SK-N-SH treated with all-trans-retinoic acid at 6 μM for 48 hours (cell line): Measurements from ENCODE around the gene FYCO1.

Experiments
- ATAC-seq: fragments of 200-7000 bp; cut with Tn5 transposase; 3 replicates; pipeline ENCODE4 v1.9.1; 2020; ENCODE audit warnings: mild to moderate bottlenecking, moderate library complexity
- ARNTL ChIP-seq: fragments of 450-650 bp; formaldehyde crosslinking; IDR thresholded peaks from 2 replicates; pipeline ENCODE4 v1.5.0; 2020; ENCODE audit warnings: low read depth, mild to moderate bottlenecking, moderate library complexity, borderline replicate concordance
- BACH2 ChIP-seq: fragments of 250-450 bp; sonication (Bioruptor Pico); IDR thresholded peaks from 2 replicates; pipeline ENCODE4 v1.9.0; 2021; ENCODE audit warnings: mild to moderate bottlenecking, borderline replicate concordance
- CREB5 ChIP-seq: fragments of 250-450 bp; sonication (Bioruptor Pico); IDR thresholded peaks from 2 replicates; pipeline ENCODE4 v1.5.1; 2020; ENCODE audit warnings: low read depth, mild to moderate bottlenecking, moderate library complexity
- CSDC2 ChIP-seq: fragments of 250-450 bp; sonication (Bioruptor Pico); IDR thresholded peaks from 2 replicates; pipeline ENCODE4 v1.5.0; 2020; ENCODE audit warnings: mild to moderate bottlenecking, moderate library complexity
- CSRNP3 ChIP-seq: fragments of 250-450 bp; sonication (Bioruptor Pico); IDR thresholded peaks from 2 replicates; pipeline ENCODE4 v1.5.1; 2021; ENCODE audit warnings: mild to moderate bottlenecking, moderate library complexity
- ESRRG ChIP-seq: fragments of 250-450 bp; sonication (Bioruptor Pico); IDR thresholded peaks from 2 replicates; pipeline ENCODE4 v1.6.1; 2021; ENCODE audit warnings: mild to moderate bottlenecking
- GLIS3 ChIP-seq: fragments of 250-450 bp; sonication (Bioruptor Pico); IDR thresholded peaks from 2 replicates; pipeline ENCODE4 v1.5.0; 2020; ENCODE audit warnings: mild to moderate bottlenecking, moderate library complexity
- ISL1 ChIP-seq: fragments of 250-450 bp; sonication (Bioruptor Pico); IDR thresholded peaks from 2 replicates; pipeline ENCODE4 v2.1.2; 2022; ENCODE audit warnings: mild to moderate bottlenecking, moderate library complexity
- OSR1 ChIP-seq: fragments of 250-450 bp; sonication (Bioruptor Pico); IDR thresholded peaks from 2 replicates; pipeline ENCODE4 v1.8.0; 2022; ENCODE audit warnings: moderate library complexity, mild to moderate bottlenecking, inconsistent platforms
- PATZ1 ChIP-seq: fragments of 250-450 bp; sonication (Bioruptor Pico); IDR thresholded peaks from 2 replicates; pipeline ENCODE4 v1.8.0; 2020; ENCODE audit warnings: mild to moderate bottlenecking, moderate library complexity, borderline replicate concordance
- POU6F1 ChIP-seq: fragments of 250-450 bp; sonication (Bioruptor Pico); IDR thresholded peaks from 2 replicates; pipeline ENCODE4 v1.8.0; 2021; ENCODE audit warnings: low read depth, mild to moderate bottlenecking, moderate library complexity, borderline replicate concordance
- PPARA ChIP-seq: fragments of 250-450 bp; sonication (Bioruptor Pico); IDR thresholded peaks from 2 replicates; pipeline ENCODE4 v1.5.0; 2020; ENCODE audit warnings: mild to moderate bottlenecking, borderline replicate concordance
- RARB ChIP-seq: fragments of 250-450 bp; sonication (Bioruptor Pico); IDR thresholded peaks from 2 replicates; pipeline ENCODE4 v1.8.0; 2021; ENCODE audit warnings: mild to moderate bottlenecking, moderate library complexity
- SNAI2 ChIP-seq: fragments of 250-450 bp; sonication (Bioruptor Pico); IDR thresholded peaks from 2 replicates; pipeline ENCODE4 v1.5.0; 2020; ENCODE audit warnings: mild to moderate bottlenecking, moderate library complexity
- TCF4 ChIP-seq: fragments of 250-450 bp; sonication (Bioruptor Pico); IDR thresholded peaks from 2 replicates; pipeline ENCODE4 v1.8.0; 2021; ENCODE audit warnings: mild to moderate bottlenecking, moderate library complexity, borderline replicate concordance
- TOX ChIP-seq: fragments of 250-450 bp; sonication (Bioruptor Pico); IDR thresholded peaks from 2 replicates; pipeline ENCODE4 v1.8.0; 2021; ENCODE audit warnings: mild to moderate bottlenecking, moderate library complexity, borderline replicate concordance
- TSHZ2 ChIP-seq: fragments of 250-450 bp; sonication (Bioruptor Pico); IDR thresholded peaks from 2 replicates; pipeline ENCODE4 v1.5.0; 2020; ENCODE audit warnings: mild to moderate bottlenecking, moderate library complexity

Gene FYCO1

GRCh38 chr3:45938864-45939263 lies 56.8 kb downstream of the FYCO1 start:
- TF ChIP-seq POU6F1 (CRISPR knock-in tag) (no peak), ISL1 (CRISPR knock-in tag) (no peak), TCF4 (CRISPR knock-in tag) (no peak), ARNTL (no peak), PPARA (CRISPR knock-in tag) (no peak)
- peak; percentile 97 for ATAC-seq

GRCh38 chr3:45938043-45938435 lies 57.6 kb downstream of the FYCO1 start:
- ATAC-seq, result no peak
- no peak for TF ChIP-seq CSRNP3 (CRISPR knock-in tag)
- TF ChIP-seq GLIS3 (CRISPR knock-in tag), result no peak
- TF ChIP-seq BACH2, result no peak
- TF ChIP-seq TCF4 (CRISPR knock-in tag), result no peak
- TF ChIP-seq ESRRG, result no peak
- TF ChIP-seq PATZ1, result no peak
- no peak for TF ChIP-seq CSDC2 (CRISPR knock-in tag)
- TF ChIP-seq ISL1 (CRISPR knock-in tag), result no peak
- no peak for TF ChIP-seq OSR1
- TF ChIP-seq TOX (CRISPR knock-in tag), result no peak
- TF ChIP-seq CREB5 (CRISPR knock-in tag), result no peak
- TF ChIP-seq TSHZ2 (CRISPR knock-in tag), result no peak
- no peak for TF ChIP-seq SNAI2 (CRISPR knock-in tag)
- TF ChIP-seq RARB (CRISPR knock-in tag), result no peak

- TF ChIP-seq POU6F1 (CRISPR knock-in tag) (no peak), ESRRG (no peak), ISL1 (CRISPR knock-in tag) (no peak), PATZ1 (no peak), TCF4 (CRISPR knock-in tag) (no peak), CREB5 (CRISPR knock-in tag) (no peak)
- TF ChIP-seq, all 23 proteins: peak for 0
- ATAC-seq, result no peak
Observed at GRCh38 chr3:45937206-45938042, 58.2 kb downstream of the FYCO1 start.
